Myometrial cell (primary cell): ENCODE results near the gene ZNF79. TPM values are rescaled to one million over a fixed set of nuclear protein-coding genes. Genes with fewer than 3 reads are reported as not detected.

Experiments used
- total RNA-seq: library from RNA; depleted of rRNA; stranded (reverse); fragments of >200 nt; gene quantifications from 2 replicates; pipeline ENCODE4 v1.2.3, GENCODE V29; 2015

Gene ZNF79
- total RNA-seq = 4.8 and 6.9 TPM in 2 replicates

GRCh38 chr9:127423934-127424675 lies at the start of gene ZNF79:
ZNF79 (plus strand) TSS chr9:127424382; CDS start chr9:127424788, 406 bp downstream.

GRCh38 chr9:127396808-127397645 lies 27.2 kb upstream of the ZNF79 start, which contains the start of gene SLC2A8:
SLC2A8 (plus strand) TSS chr9:127397169; CDS start chr9:127397231, 62 bp downstream.

GRCh38 chr9:127450830-127451607 lies 26.8 kb downstream of the ZNF79 start, which contains the start of the genes LRSAM1 and RPL12:
LRSAM1 (plus strand) TSS chr9:127451510; CDS start chr9:127454528, 3,018 bp downstream.
RPL12 (minus strand) TSS chr9:127451406; CDS start chr9:127451317, 89 bp downstream.

Other genes with a start within 250 kb of the ZNF79 start
- gene GARNL3, start 159.6 kb upstream of the ZNF79 start, total RNA-seq = 0.71 TPM in 1 of 2 replicates, not detected in the other
- 11.0 and 17.7 TPM in 2 replicates for gene SLC2A8, start 27.2 kb upstream of the ZNF79 start, total RNA-seq
- gene RPL12, start 27.0 kb downstream of the ZNF79 start, total RNA-seq = 2,930 and 3,549 TPM in 2 replicates
- 10.1 and 12.8 TPM in 2 replicates for gene LRSAM1, start 27.1 kb downstream of the ZNF79 start, total RNA-seq
- gene STXBP1, start 187.9 kb downstream of the ZNF79 start, total RNA-seq = 28.8 and 77.8 TPM in 2 replicates